Suppressor macrophage treated with lipopolysaccharide for 1 hour (primary cell): Measurements from ENCODE around the gene OGDH.

Experiments
- DNase-seq, 3 donors: peaks; one replicate each; pipeline ENCODE4 v3.0.0-alpha.2; 2020 to 2022

OGDH gene

DNA sequence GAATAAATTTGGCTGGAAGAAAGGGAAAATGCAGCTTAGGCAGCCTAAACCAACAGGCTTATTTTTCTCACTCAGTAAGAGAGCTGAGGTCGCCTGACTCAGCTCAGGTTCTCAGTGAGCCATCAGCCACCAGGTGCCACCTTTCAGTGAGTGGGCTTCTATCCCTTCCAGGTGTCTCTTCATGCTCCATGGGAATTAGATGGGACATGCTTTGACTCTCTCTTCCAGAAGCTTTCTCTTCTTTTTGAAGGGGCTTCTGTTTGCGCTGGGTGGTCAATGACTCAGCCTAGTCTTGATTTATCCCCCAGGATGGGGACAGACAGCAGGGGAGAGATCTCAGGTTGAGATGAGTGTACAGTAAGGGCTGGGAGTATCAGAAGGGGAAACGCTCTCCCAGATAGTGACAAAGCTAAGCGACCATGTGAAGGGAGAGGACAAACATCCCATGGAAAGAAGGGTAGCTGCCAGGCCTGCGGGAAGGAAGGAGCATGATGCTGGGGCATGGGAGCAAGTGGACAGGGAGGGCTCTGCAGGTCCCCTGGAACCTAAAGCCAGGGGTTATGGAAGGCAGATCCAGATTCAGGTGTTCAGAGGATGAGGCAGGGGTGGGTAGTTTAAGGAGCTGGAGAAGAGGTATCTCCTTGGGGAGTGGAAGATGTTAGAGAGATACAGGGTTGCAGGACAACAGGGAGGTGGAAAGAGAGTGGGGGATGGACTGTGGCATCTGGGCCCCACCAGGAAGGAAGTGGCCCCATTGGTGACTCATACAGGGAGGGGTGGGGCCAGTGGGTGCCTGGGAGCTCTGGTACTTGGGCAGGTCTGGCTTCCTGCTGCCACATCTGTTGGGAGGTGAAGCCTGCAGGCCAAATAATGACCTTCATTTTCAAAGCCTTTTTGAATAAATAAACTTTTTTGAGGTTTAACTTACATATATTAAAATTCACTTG is 32.5 kb downstream of the OGDH start:
- DNase-seq, result peak; percentile 73 to 84 (median 74)

DNA sequence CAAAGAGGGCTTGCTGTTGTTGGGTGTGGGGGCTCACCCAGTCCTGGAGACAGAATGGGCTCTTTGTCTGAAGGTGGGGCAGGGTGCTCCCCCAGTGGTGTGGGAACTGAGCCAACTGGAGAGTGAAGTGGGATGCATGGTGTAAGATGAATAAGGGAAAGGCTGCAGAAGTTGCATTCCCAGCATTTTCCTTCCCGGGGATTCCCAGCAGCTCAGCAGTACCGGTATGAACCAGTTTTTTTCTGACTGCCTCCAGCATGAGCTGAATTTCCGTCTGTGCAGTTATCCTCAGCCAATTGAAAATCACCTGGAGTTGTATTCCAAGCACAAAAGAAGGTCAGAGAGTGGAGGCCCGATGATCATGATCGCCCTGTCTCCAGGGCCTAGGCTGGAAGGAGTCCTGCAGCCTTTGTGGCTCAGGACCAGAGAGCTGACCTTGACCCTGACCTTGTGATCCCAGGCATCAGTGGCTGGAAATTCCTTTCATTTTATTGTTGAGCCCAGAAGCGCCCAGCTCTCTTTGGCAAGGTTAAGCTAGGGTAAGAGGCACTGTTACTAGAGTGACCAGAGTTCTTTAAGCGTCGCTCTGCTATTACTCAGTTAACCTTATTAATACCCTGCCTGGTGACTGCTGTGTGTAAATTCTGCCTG is 33.4 kb downstream of the OGDH start:
- DNase-seq, result peak; percentile 58 to 76 (median 70)

DNA sequence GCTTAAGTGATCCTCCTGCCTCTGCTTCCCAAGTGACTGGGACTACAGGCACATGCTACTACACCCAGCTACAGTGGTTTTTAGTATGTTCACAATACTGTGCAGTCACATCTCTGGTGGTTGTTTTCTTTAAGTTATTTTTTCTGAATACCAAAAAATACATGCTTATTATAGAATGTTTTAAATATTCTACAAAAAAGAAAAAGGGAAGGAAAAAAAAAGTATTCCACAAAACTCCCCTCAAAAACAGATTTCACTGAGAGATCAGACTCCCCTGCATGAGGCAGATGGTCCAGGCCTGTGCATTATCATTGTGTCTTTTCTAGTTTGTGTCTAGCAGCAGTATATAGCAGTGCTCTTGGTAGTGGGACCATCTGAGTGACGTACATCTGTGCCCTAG is 36.8 kb downstream of the OGDH start:
- DNase-seq, result no peak

DNA sequence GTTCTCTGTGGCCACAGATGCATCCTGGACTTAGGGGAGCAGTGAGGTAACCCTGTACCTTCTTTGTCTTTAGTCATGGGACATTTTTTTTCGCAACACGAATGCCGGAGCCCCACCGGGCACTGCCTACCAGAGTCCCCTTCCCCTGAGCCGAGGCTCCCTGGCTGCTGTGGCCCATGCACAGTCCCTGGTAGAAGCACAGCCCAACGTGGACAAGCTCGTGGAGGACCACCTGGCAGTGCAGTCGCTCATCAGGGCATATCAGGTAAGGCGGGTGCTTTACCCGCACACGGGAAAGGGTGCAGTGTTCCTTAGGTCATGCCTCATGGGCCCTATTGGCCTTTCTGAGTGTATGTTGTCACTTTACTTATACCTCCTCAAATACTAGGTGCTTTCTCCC is 38.8 kb downstream of the OGDH start:
- DNase-seq, result no peak

DNA sequence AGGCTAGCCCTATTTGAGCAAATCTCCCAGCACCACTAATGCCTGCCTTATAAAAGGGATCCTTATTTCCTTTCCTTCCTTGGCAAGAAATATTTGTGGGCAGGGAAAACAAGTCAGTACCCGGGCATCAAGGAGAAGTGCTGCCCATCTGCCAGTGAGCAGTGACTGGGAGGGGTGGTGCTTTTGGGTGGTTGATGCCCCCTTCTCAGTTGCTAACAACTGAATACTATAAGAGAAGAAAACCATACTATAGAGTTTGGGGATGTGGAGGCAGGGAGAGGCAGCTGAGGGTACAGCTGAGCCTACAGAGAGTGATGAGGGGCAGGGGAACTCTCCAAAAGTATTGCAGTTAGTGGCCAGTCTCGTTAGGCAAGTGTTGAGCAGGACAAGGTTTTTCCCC is 39.3 kb downstream of the OGDH start:
- no peak for DNase-seq

DNA sequence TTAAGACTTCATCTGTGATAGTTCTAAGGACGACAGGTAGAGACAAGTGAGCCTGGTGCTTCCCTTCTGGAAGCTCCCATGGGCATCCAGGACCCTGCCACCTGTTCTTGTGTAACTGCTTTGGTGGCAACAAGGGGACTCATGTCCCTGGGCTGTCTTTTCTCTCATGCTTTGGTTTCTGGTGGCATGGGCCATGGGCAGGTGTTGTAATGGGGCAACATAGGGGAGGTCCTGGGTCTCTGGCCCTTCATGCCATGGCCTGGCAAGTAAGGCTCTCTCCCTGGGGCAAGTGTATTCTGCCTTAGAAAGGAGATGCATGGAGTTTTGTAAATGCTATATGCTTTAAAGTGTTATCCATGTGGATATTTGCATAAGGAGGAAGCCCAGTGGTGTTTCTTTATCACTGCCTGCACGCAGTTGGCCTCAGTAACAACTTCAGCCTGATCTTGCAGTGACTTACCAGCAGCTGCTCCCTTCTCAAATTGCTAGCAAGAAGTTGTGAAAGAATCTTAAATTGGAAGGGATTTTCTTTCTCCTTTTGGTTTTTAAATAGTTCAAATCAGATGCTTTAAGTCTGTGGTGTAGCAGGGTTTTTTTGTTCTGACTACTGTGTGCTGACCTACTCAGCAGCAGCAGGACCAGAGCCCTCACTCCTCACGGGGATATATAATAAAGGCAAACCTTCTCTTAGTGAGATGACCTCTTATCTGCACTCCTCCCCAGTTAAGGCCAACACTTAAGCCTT is 39.9 kb downstream of the OGDH start:
- DNase-seq, result no peak

DNA sequence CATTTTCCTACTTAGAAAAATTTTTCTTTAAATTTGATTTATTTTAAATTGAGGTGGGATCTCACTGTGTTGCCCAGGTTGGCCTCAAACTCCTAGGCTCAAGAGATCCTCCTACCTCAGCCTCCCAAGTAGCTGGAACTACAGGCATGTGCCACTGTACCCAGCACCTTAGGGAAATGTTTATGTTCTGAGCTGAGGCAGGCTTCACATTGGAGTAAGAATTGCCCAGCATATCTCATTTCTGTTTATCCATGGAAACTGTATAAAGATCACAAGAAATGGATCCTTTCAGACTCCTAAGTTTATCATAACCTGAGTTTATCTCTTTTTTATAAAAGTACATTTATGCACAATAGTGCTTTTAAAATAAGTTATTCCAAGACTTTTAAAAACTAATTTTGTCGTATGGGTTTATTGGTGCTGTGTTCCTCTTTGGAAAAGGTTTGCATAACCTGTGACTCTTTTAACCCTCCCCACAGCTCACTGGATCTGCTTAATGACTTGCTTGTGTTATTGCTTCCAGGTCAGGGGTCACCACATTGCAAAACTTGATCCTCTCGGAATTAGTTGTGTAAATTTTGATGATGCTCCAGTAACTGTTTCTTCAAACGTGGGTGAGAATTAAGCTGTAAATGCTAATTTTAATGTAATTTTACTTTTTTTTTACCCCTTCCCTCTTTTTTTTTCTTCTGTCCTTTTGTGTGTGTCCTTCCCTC is 40.7 kb downstream of the OGDH start:
- DNase-seq, result no peak

DNA sequence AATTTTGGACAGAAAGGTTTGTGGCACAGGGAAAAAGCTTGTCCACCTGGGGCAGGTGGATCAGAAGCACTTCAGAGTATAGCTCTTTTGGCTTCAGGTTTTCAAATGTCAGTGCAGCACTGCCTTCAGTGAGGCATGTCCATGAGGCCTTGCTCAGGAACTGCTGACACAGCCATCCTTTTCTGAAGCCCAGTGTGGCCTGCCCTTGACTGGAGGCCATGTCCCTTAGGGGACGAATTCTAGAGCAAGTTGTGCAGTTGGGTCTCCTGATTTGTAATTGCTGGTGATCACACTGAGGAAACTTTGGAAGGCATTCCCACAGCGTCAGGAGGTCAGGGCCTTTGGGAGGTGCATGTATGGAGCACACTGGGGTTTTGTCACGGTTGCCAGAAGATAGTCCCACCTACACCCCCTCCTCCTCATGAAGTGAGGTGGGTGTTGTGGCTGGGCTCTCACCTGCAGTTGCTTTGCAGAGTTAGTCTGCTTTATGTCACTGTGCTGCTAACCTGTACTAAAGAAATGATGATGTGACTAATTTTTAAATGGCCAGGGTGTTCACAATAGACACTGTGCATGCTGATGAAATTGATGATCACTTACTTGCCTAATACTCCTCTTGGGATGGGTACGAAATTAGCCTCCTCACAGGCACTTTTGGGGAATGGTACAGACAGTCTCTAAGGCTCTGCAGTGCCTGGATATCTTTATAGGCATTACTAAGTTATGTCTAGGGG is 41.7 kb downstream of the OGDH start:
- DNase-seq, result no peak

DNA sequence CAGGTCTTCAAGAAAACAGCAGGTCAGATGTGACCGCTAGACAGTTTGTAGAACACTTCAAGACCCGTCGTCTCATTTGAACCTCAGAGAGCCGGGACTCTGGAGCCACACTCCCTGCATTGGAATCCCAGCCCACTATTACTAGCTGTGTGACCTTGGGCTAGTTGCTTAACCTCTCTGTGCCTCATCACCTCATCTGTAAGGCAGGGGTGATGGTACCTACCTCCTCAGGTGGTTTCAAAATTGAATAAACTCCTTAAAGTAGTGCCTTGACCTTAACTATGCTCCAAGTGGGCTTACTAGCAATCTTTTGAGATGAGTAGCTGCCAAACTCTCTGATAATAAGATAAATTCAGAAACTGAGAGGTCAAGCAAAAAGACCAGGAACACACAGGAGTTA is 43.8 kb downstream of the OGDH start:
- no peak for DNase-seq

DNA sequence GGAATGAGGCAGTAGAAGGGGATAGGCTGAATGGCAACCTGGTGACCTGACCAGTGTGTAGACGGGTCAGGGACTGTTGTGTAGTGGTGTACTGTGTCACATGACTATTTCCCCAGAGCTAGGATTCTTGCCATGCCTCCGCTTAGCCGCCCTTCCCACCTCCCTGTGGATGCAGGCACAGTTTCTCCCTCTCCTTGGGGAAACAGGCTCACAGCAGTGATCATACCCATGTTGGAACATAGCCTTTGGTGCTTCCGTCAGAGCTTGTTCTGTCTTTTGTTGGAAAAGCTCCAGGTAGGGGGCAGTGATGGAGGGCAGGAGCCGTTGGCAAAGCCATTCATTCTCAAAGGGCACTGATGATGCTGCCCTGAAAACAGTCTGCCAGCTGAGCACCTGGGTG is 44.3 kb downstream of the OGDH start:
- no peak for DNase-seq

DNA sequence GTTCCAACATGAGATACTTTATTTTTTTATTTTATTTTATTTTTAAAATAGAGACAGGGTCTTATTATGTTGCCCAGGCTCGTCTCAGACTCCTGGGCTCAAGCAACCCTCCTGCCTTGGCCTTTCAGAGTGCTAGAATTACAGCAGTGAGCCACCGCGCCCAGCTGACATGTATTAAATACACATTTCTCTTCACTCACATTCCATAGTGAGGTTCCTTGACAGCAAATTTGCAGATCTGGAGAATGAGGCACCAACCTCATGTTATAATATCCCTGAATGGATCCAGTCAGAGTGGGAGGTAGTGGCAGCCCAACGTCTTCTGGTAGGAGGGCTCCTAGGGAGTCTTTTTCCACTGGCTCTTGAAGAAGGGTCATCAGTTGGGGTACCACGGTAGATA is 46.1 kb downstream of the OGDH start:
- no peak for DNase-seq

DNA sequence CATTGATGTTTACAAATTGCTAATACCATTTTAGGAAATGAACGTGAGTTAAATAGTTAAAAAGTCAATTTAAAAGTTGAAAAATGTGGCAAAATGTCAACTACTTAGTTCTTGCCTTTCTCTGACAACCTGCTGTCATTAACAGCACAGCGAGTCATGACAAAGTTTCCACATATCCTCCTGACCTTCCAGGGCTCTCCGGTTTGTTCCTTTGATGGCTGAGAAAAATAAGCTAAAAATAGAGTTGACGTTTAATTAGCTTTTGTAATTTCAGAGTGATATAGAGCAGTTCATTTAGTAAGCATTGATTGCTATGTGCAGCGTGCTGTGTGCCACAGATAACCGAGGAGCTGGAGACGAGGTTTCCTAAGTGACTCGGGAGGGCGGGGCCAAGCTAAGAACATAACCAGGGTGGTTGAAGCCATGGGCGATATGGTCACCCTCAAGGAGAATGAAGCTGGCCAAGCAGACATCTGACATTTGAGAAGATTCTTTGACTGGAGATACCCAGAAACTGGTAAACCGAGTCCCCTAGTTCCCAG is 47.9 kb downstream of the OGDH start:
- peak in 1 of 3 donors; percentile 16 for DNase-seq

DNA sequence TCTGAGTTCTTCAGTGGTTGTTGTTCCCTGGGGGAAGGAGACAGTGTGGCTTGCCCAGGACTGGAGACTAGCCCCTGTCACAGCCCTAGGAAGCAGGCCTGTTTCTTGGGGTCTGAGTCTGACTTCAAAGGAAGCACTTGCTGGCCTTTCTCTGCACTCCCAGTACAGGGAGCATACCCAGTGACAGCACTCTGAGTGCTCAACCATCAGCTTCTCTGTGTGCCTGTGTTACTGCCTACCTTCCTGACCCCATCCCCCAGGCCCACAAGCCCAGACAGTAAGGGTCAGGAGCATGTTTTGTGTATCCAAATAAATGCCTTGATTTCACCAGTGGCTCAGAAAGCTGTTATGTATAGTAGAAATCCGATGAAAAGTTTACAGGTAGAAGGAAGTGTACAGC is 48.9 kb downstream of the OGDH start:
- DNase-seq, result no peak

DNA sequence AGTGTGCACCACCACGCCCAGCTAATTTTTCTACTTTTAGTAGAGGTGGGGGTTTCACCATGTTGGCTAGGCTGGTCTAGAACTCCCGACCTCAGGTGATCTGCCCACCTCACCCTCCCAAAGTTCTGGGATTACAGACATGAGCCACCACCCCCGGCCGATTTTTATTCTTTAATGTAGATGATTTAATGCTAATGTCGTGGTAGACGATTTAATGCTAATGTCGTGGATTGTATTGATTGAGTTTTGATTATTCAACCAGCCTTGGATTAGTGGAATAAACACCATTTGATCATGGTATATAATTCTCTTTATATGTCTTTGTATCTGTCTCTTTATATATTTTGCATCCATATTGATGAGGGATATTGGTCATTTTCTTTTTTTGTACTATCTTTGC is 52.6 kb downstream of the OGDH start:
- no peak for DNase-seq

DNA sequence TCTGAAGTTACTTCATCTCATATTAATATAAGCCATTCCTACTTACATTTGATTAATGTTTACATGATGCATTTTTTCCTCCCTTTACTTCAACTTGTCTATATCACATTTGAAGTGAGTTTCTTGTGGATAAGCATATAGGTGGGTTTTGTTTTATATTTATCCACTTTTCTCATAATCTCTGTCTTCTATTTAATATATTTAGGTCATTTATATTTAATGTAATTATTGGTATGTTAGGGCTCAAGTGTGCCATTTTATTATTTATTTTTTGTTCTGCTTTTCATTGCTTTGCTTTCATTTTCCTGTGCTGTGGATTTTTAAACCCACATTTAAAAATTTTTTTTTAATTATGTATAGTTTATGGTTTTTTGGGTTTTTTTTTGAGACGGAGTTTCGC is 54.8 kb downstream of the OGDH start:
- no peak for DNase-seq

DNA sequence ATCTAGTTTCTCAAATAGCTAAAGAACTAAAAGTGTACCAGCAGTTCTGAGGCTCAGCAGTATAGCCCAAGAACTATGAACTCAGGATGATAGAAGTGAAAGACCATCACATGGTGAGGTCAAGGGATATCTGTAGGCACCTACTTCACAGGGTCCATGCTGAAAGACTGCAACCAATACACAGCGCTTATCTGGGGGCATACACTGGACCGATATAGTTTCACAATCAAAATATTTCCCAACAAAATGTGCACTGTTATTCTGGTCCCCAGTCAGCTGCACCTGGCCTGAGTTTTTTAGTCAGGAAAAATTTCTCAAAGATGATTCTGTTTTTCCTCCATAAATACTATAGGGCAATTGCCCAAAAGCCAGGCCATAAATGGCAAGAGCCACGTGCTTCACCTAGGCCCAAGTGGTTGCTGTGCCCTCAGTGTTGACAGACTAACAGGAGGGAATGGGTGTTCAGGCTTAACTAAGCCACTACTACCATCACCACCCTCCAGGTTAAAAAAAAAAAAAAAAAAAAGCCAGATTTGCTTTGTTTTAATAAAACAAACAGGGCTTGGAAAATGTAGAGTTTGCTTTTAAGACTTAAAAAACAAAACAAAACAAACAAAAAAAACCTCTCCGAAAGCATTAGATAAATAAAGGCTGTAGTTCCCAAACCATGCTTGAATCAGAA is 58.5 kb downstream of the OGDH start:
- no peak for DNase-seq

DNA sequence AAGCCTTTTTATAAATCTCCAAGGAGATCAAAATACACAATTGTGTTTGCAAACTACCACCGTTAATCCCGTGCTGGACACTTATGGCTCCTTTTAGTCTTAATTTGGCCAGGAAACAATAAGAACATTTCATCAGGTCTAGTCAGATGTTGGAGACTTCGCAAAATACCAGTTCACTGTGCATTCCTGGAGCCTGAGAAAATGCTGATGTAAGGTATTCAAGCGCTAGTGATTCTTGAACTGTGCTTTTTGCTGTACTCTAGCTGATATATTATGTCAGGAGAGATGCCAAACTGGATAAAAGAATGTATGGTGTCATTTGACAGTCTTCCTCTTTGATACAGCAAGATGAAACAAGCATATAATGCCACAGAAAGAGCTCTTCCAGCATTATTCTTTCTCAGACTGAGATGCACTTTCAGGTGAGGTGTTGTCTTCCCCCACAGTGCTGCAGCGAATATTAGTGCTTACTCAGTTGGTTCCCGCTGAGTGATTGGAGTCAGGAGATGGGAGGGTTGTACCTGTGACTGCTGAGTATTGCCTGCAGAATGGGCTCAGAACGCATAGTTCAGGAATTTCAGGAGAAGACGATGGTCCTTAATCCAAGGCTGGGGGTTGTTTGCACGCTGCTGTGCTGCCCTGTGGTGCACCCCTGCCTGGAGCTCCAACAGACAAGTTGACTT is 59.2 kb downstream of the OGDH start:
- no peak for DNase-seq

DNA sequence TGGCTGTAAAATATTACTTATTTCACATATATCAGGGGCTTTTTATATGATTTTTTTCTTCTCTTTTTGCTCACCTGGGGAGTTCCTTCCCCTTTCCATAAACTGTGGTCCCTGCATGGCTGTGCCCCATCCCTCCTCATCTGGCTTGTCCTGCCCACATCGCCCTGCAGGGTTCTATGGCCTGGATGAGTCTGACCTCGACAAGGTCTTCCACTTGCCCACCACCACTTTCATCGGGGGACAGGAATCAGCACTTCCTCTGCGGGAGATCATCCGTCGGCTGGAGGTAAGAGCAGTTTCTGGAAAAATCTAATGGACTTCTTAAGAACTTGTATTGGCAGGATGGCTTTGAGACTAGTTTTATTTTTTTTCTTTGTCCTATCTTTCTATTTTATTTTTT is 60.1 kb downstream of the OGDH start:
- DNase-seq, result no peak

DNA sequence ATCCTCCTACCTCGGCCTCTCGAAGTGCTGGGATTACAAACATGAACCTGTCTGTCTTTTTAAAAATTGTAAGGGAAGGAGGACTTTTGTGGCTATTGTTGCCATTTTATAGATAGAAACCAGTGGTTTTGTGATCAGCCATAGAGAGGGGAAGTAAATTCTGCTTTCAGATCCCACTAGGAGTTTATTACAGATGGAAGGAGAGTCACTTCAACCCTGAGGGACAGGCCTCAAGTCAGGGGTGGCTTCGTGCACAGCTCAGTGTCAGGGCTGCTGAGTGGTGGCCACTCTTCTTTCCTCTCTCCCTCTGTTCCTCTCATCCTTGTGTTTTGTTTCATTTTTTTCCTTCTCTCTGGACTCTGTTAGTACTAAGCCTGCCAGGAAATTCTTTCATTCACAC is 60.8 kb downstream of the OGDH start:
- DNase-seq, result peak in 1 of 3 donors; percentile 14

DNA sequence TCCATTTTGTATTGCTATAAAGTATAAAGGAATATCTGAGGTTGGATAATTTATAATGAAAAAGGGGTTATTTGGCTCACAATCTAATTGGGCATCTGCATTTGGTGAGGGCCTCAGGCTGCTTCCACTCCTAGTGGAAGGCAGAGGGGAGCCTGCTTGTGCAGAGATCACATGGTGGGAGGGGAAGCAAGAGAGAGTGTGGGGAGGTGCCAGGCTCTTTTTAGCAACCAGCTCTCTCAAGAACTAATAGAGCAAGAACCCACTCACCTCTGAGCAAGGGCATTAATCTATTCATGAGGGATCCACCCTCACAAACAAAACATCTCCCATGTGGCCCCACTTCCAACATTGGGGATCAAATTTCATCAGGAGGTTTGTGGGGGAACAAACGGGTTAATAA is 64.6 kb downstream of the OGDH start:
- DNase-seq, result no peak

DNA sequence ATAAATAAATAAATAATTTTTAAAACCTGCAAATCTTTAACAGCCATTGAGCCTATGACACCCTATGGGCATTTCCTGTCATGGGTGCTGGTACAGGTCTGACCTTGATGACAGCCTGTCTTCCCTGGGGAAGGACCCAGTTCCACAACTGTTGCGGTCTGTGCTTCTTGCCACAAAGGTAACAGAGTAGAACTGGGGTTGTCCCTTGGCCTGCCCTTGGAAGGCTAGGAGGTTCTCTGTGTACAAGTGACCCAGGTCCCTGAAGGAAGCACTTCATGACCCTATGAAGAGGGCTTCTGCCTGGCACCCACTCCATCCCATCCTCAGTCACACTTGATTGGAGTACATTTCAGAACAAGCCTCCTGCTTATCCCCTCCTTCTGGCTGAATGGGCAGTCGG is 66.9 kb downstream of the OGDH start:
- no peak for DNase-seq
